Ascending aorta (tissue), 2 donors: Measurements from ENCODE around the gene MRPL2. TPM values are rescaled to one million over a fixed set of nuclear protein-coding genes. Genes with fewer than 3 reads are reported as not detected.

Experiments
- DNase-seq, 2 donors: peaks; one replicate each; pipeline ENCODE4 v3.0.0-alpha.2; 2019; ENCODE audit warnings: low spot score in 2 of 2
- H3K27ac ChIP-seq, 2 donors: fragments of 200-600 bp; sonication (generic); one replicate each; pipeline ENCODE4 v1.5.1; 2016 to 2017; ENCODE audit warnings: mild to moderate bottlenecking in 1 of 2
- H3K27me3 ChIP-seq: fragments of 200-600 bp; sonication (generic); one replicate; pipeline ENCODE4 v1.5.1; 2017
- H3K36me3 ChIP-seq, 2 donors: fragments of 200-600 bp; sonication (generic); one replicate each; pipeline ENCODE4 v1.5.1; 2016
- H3K4me1 ChIP-seq, 2 donors: fragments of 200-600 bp; sonication (generic); one replicate each; pipeline ENCODE4 v1.5.1; 2016 to 2017; ENCODE audit warnings: mild to moderate bottlenecking in 1 of 2
- H3K4me3 ChIP-seq, 2 donors: fragments of 200-600 bp; sonication (generic); one replicate each; pipeline ENCODE4 v1.5.1; 2016 to 2017; ENCODE audit warnings: mild to moderate bottlenecking in 1 of 2
- H3K9me3 ChIP-seq, 2 donors: fragments of 200-600 bp; sonication (generic); one replicate each; pipeline ENCODE4 v1.5.1; 2016
- intact Hi-C: fragments of 100-400 bp; cut with DNase I; formaldehyde crosslinking; loops from one replicate; pipeline ENCODE4 v1.15.1; 2023
- total RNA-seq: library from RNA; depleted of rRNA; stranded (reverse); fragments of >200 nt; gene quantifications from one replicate; pipeline ENCODE4 v1.1.0, GENCODE V29; 2016
- TF ChIP-seq, protein P1 (sequence below), 3 experiments: fragments of 200-600 bp in 2 of 3; fragments of 450-650 bp in 1 of 3; sonication (generic) in 2 of 3; IDR thresholded peaks; one replicate each; pipeline ENCODE4 v1.5.1; 2016 to 2019; ENCODE audit warnings: antibody characterized with exemption in 3 of 3, mild to moderate bottlenecking in 1 of 3, moderate library complexity in 1 of 3

MRPL2 gene
- total RNA-seq, 1 donor from 2014 or later, result 42.3 TPM

DNA sequence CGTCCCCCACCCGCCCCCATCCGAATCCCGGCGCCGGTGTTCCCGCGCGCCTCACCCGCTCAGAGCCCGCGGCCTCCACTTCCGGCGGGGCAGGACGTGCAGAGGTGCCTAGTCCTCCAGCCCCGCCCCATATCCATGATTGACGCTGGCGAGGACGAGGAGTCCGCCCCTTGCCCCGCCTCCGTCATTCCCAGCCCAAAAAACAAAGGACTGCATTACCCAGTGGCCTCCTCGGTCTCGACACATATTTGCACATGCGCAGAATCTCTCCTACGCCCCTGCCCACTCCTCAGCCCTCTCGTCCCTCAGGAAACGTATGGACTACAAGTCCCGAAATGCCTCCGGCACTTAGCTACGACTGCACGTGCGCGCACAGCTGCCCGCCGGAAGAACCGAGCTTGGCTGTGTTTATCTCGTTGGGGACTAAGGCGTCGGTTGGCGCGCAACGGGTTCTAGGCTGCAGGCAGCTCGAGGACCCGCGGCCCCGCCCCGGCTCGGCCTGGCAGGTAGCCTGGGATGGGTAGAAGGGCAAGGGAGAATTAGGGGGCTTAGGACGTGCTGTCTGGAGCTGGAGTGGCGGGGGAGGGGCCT, 45.3 kb downstream of the MRPL2 start, which contains the start of the genes KLHDC3 and MEA1:
KLHDC3 (plus strand) TSS at position 407 of the 591 bp plus-strand sequence. CDS start 2,944 bp downstream, outside the sequence.
MEA1 (minus strand) TSS at position 104 of the 591 bp plus-strand sequence. CDS start 133 bp downstream, outside the sequence.
- peaks cover 46 to 48% of the 10 kb centered on the region in 2 donors for H3K36me3 ChIP-seq
- intact Hi-C loops, result loop anchor here (1.0 to 5.0 kb wide), 8 partner anchors 30 to 158 kb away; partner anchors contain the start of genes CNPY3, KLC4, MRPL2 and PEX6
- H3K27me3 ChIP-seq, result no peaks in the 10 kb centered on the region
- peaks cover 13 to 33% of the 10 kb centered on the region in 2 donors for H3K4me1 ChIP-seq
- TF ChIP-seq, protein P1, sequence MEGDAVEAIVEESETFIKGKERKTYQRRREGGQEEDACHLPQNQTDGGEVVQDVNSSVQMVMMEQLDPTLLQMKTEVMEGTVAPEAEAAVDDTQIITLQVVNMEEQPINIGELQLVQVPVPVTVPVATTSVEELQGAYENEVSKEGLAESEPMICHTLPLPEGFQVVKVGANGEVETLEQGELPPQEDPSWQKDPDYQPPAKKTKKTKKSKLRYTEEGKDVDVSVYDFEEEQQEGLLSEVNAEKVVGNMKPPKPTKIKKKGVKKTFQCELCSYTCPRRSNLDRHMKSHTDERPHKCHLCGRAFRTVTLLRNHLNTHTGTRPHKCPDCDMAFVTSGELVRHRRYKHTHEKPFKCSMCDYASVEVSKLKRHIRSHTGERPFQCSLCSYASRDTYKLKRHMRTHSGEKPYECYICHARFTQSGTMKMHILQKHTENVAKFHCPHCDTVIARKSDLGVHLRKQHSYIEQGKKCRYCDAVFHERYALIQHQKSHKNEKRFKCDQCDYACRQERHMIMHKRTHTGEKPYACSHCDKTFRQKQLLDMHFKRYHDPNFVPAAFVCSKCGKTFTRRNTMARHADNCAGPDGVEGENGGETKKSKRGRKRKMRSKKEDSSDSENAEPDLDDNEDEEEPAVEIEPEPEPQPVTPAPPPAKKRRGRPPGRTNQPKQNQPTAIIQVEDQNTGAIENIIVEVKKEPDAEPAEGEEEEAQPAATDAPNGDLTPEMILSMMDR (IDR thresholded peaks at IDR 0.05), result no peak
- no peaks in the 10 kb centered on the region for H3K9me3 ChIP-seq
- H3K27ac ChIP-seq, result peak within 1 kb of the TSS; percentile 81 to 82
- peak within 1 kb of the TSS; percentile 76 to 81 for H3K4me3 ChIP-seq
- peak; percentile 99 to 100 for DNase-seq

DNA sequence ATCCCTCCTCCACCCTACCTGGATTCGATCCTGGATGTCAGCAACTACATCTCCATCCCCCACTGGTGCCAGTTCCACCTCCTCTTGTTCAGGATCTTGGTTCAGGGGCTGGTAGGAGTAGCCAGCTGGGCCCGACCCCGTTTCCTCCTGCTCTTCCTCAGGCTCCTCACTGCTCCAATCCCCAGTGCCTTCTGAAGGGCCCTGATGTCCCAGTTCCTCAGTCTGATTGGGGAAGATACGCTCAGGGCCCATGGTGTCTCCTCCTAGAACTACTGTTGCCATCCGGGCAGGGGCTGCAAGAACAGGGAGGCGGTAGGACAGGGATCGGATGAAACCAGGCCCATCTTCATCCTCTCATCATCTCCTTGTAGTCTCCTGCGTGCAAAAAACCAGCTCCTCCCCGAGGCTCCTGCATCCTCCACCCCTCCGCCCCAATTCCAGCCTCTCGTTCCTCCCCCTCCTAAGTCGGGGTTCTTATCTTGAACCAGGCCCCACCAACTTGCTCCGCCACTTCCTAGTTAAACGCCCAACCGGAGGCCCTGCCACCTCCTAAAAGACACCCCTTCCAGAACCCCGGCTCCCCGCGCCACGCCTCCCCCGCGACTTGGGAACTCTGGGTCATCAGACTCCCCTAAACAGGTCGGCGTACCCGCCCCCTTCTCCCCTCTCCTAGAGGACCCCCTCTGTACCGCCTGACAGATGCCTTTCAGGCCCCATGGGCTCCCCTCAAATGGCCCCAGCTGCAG, 46.0 kb downstream of the MRPL2 start:
- Histone ChIP-seq H3K36me3 (peaks cover 44 to 48% of the 10 kb centered on the region in 2 donors), H3K4me3 (peak overlapping the region; percentile 65 to 76), H3K27me3 (no peaks in the 10 kb centered on the region), H3K9me3 (no peaks in the 10 kb centered on the region), H3K4me1 (peaks cover 13 to 33% of the 10 kb centered on the region in 2 donors), H3K27ac (peak overlapping the region; percentile 80 to 81)
- no peak for DNase-seq
- TF ChIP-seq, protein P1 (IDR thresholded peaks at IDR 0.05), result no peak
- intact Hi-C loops, result loop anchor here (1.0 to 5.0 kb wide), 5 partner anchors 29 to 159 kb away; partner anchors contain the start of genes PPP2R5D and SRF

DNA sequence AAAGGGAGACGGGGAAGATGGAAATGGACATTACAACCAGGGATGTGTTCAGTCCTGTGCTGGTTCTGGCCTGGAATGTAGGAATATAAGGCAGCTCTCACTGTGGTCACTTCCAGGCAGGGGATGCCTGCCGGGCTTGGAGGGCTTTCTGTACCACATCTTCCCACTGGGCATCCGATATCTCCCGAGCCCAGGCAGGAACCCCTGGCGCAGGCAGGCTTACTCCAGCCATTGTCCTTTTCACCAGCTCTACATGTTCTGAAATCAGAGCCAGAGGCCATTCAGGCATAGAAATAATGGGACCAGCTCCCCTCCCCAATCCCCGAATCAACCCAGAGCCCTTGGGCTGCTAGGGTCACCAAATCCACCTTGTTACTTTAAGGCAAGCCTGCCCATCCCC, 46.9 kb downstream of the MRPL2 start:
- Histone ChIP-seq H3K4me3 (peak overlapping the region in 1 of 2 donors; percentile 76), H3K9me3 (no peaks in the 10 kb centered on the region), H3K36me3 (peaks cover 44 to 46% of the 10 kb centered on the region in 2 donors), H3K4me1 (peaks cover 13 to 33% of the 10 kb centered on the region in 2 donors), H3K27me3 (no peaks in the 10 kb centered on the region), H3K27ac (peak overlapping the region in 1 of 2 donors; percentile 80)
- intact Hi-C loops, result loop anchor here (5.0 kb wide), 4 partner anchors 110 to 160 kb away; partner anchors contain the start of gene SRF
- DNase-seq, result no peak
- TF ChIP-seq, protein P1 (IDR thresholded peaks at IDR 0.05), result no peak

DNA sequence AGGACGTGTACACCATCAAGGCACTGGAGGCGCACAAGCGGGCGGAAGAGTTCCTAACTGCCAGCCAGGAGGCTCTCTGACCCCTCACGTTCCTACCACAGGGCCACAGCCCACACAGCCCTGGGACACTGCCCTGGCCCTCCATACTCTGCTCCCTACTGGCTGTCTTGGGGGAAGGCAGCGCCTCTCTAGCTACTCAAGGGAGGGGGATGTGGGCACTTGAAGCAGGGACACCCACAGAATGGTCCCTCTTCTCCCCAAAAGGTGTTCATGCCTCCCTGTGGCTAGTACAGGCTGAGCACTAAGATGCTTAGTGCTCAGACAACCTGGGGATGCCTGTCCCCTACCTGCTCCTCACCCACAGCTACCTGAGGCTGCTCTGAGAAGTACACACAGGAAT, 48.0 kb downstream of the MRPL2 start:
- Histone ChIP-seq H3K4me1 (peaks cover 4 to 24% of the 10 kb centered on the region in 2 donors), H3K27me3 (no peaks in the 10 kb centered on the region), H3K36me3 (peaks cover 51 to 53% of the 10 kb centered on the region in 2 donors), H3K4me3 (no peak overlapping the region), H3K27ac (no peak overlapping the region), H3K9me3 (no peaks in the 10 kb centered on the region)
- intact Hi-C loops, result loop anchor here (5.0 kb wide), 4 partner anchors 109 to 161 kb away; partner anchors contain the start of gene SRF
- DNase-seq, result no peak
- TF ChIP-seq, protein P1 (IDR thresholded peaks at IDR 0.05), result no peak

DNA sequence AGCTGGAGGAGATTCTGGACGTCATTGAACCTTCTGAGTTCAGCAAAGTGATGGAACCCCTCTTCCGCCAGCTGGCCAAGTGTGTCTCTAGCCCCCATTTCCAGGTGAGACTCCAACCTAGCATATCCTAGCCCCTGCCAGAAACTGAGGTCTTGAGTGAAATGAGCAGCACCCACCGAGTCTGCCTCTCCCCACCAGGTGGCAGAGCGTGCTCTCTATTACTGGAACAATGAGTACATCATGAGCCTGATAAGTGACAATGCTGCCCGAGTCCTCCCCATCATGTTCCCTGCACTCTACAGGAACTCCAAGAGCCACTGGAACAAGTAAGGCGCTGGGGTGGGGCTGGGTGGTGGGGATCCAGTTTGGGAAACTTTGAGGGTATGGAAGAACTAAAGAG, 50.1 kb downstream of the MRPL2 start:
- Histone ChIP-seq H3K4me1 (peaks cover 0 to 9% of the 10 kb centered on the region in 2 donors), H3K27ac (no peak overlapping the region), H3K9me3 (no peaks in the 10 kb centered on the region), H3K36me3 (peaks cover 51 to 57% of the 10 kb centered on the region in 2 donors), H3K27me3 (no peaks in the 10 kb centered on the region), H3K4me3 (no peak overlapping the region)
- no peak for DNase-seq
- intact Hi-C loops, result no loop called here
- TF ChIP-seq, protein P1 (IDR thresholded peaks at IDR 0.05), result peak in 2 of 3 experiments; percentile 10 to 32
